Activated CD4-positive, alpha-beta T cell treated with anti-CD3 and anti-CD28 coated beads for 36 hours (primary cell): ENCODE results near the gene ETV3L. TPM values are rescaled to one million over a fixed set of nuclear protein-coding genes. Genes with fewer than 3 reads are reported as not detected.
"Not testable (repeated sequence)": the region's sequence is repeated elsewhere in the genome, so short reads cannot be mapped to it uniquely, and the experiment has no call there.

Experiments used
- ATAC-seq: fragments of 200-7000 bp; cut with Tn5 transposase; one replicate; pipeline ENCODE4 v1.10.0; 2021; ENCODE audit warnings: mild to moderate bottlenecking, moderate library complexity
- CTCF ChIA-PET: fragments of 350-600 bp; sonication (Branson Sonifier 250); formaldehyde crosslinking; loops from one replicate; lab custom pipeline; 2021; ENCODE audit warnings: antibody characterized with exemption; lab: Charles Lee
- POLR2A ChIA-PET: fragments of 350-600 bp; sonication (Branson Sonifier 250); formaldehyde crosslinking; loops from one replicate; lab custom pipeline; 2021; ENCODE audit warnings: antibody characterized with exemption, inconsistent platforms; lab: Charles Lee
- DNase-seq: peaks from one replicate; pipeline ENCODE4 v3.0.0-alpha.2; 2020
- H3K27ac Mint-ChIP-seq: one replicate; pipeline ENCODE4 v1.8.0; 2021; ENCODE audit warnings: mixed read lengths
- H3K27me3 Mint-ChIP-seq: one replicate; pipeline ENCODE4 v1.8.0; 2021; ENCODE audit warnings: mixed read lengths
- H3K36me3 Mint-ChIP-seq: one replicate; pipeline ENCODE4 v1.8.0; 2021; ENCODE audit warnings: low read depth, mixed read lengths
- H3K4me1 Mint-ChIP-seq: one replicate; pipeline ENCODE4 v1.8.0; 2021; ENCODE audit warnings: mixed read lengths
- H3K4me3 Mint-ChIP-seq: one replicate; pipeline ENCODE4 v1.8.0; 2021; ENCODE audit warnings: mild to moderate bottlenecking, moderate library complexity, mixed read lengths
- H3K9me3 Mint-ChIP-seq: one replicate; pipeline ENCODE4 v1.8.0; 2021; ENCODE audit warnings: low read depth, mixed read lengths
- intact Hi-C, 2 experiments: fragments of 100-400 bp; cut with DNase I in 1 of 2; cut with micrococcal nuclease in 1 of 2; formaldehyde crosslinking; loops; one replicate each; pipeline versions ENCODE4 v1.14.2 to v1.15.1; 2022 to 2024; cut with DNase I, micrococcal nuclease
- total RNA-seq, 2 experiments: library from RNA; stranded (reverse); gene quantifications; one replicate each; pipeline ENCODE4 v1.2.3, GENCODE V29; 2021

Gene ETV3L
- total RNA-seq, 2 experiments from 2014 or later, result not detected

GRCh38 chr1:157105988-157106812, 6.6 kb upstream of the ETV3L start:
- ChIA-PET POLR2A (no interaction called here), CTCF (interaction anchor here (1.3 kb wide), 1 partner anchor 50 kb away, joined by 5 read pairs; no protein-coding TSS in a partner anchor)
- ATAC-seq (peak; percentile 93), DNase-seq (peak; percentile 72)
- Mint-ChIP-seq H3K27me3 (peaks cover 31% of the 10 kb centered on the region), H3K27ac (peak overlapping the region; percentile 45), H3K4me3 (no peak overlapping the region), H3K36me3 (no peaks in the 10 kb centered on the region), H3K9me3 (no peaks in the 10 kb centered on the region), H3K4me1 (peaks cover 18% of the 10 kb centered on the region)
- intact Hi-C loops, result no loop called here

DNA sequence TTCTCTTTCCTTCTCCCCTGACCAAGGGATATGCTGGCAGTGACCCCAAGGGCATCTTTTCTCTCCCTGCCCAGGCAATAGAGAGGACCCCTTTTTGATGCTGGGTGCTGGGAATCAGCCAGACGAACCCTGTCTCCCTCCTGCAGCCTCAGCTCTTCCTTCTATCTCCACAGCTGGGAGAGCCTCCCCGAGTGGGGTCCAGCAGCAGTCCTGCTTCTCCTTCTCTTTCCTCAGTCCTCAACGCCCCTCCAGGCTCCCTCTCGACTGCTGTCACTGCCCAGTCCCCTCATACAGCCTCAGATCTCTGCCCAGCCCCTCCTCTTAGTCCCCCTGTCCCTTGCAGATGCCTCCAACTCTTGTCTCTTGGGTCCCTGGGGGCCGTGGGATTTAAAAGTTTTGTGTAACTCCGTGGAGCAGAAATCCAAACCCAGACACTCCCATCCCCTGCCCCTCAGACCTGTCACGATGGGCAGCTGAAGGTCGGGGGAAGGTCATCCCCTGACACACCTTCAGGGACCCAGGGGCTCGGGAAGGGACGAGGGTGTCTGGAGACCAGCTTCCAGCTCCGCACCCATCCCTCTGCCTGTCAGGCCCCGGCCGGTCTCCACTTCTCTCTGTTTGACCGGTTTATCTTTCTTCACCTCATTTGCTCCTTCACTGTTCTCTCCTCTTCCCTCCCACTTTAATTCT, 5.8 kb upstream of the ETV3L start:
- H3K4me1 Mint-ChIP-seq, result peaks cover 18% of the 10 kb centered on the region
- H3K4me3 Mint-ChIP-seq, result no peak overlapping the region
- H3K36me3 Mint-ChIP-seq, result no peaks in the 10 kb centered on the region
- no peak for ATAC-seq
- ChIA-PET CTCF (interaction anchor here (0.6 to 2.0 kb wide), 2 partner anchors 15 to 49 kb away, joined by 3 to 12 read pairs; no protein-coding TSS in a partner anchor), POLR2A (no interaction called here)
- DNase-seq, result no peak
- no peaks in the 10 kb centered on the region for H3K9me3 Mint-ChIP-seq
- intact Hi-C loops, result no loop called here
- H3K27me3 Mint-ChIP-seq, result peaks cover 31% of the 10 kb centered on the region
- peak overlapping the region; percentile 45 for H3K27ac Mint-ChIP-seq

GRCh38 chr1:157104598-157105293, 5.1 kb upstream of the ETV3L start:
- ChIA-PET CTCF (interaction anchor here (2.0 kb wide), 1 partner anchor 15 kb away, joined by 12 read pairs; no protein-coding TSS in a partner anchor), POLR2A (no interaction called here)
- intact Hi-C loops, result no loop called here
- peaks cover 31% of the 10 kb centered on the region for H3K27me3 Mint-ChIP-seq
- no peak for ATAC-seq
- H3K4me1 Mint-ChIP-seq, result peaks cover 18% of the 10 kb centered on the region
- no peak overlapping the region for H3K27ac Mint-ChIP-seq
- no peak for DNase-seq
- no peaks in the 10 kb centered on the region for H3K9me3 Mint-ChIP-seq
- H3K4me3 Mint-ChIP-seq, result no peak overlapping the region
- H3K36me3 Mint-ChIP-seq, result no peaks in the 10 kb centered on the region

DNA sequence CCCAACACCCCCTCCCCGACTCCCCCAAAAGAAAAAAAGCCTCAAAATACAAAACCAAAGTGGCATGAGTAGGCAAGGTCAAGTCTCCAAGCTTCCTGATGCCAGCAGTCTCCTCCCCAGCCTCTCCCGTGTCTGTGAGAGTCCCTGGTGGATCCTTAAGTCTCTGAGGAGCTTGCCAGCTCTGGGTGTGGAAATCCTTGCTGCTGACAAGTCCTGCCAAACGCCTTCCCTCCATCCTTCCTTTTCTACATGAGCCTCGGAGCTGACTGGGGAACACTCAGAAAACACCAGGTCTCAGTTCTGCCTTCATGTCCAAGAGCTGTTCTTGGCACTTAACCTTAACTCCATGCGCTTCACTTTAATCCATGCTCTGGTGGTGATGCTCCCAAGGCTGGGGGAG, 3.7 kb upstream of the ETV3L start:
- Mint-ChIP-seq H3K9me3 (no peaks in the 10 kb centered on the region), H3K36me3 (no peaks in the 10 kb centered on the region), H3K4me1 (peaks cover 27% of the 10 kb centered on the region), H3K27ac (no peak overlapping the region), H3K4me3 (no peak overlapping the region), H3K27me3 (peaks cover 21% of the 10 kb centered on the region)
- ChIA-PET CTCF (interaction anchor here (1.0 to 3.0 kb wide), 2 partner anchors 13 to 34 kb away, joined by 4 to 18 read pairs; no protein-coding TSS in a partner anchor), POLR2A (no interaction called here)
- intact Hi-C loops, result no loop called here
- ATAC-seq (no peak), DNase-seq (no peak)

DNA sequence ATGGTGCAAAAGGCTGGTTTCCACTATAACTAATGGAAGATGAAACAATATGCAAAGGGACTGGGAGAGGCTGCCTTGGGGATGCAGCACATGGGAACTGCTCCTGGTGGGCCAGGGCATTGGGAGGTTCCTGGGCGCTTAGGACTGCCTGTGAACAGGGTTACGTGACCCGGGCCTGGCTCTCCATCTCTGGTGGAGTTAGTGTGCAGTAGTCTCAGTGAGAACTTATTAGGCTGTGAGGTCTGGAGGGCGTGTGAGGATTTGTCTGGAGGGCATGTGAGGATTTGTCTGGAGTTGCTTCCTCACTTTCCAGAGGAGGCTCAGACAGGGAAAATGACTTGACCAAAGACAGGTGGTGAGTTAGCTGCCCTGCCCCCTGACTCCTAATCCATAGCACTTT, 1.5 kb upstream of the ETV3L start:
- no peaks in the 10 kb centered on the region for H3K36me3 Mint-ChIP-seq
- no peak overlapping the region for H3K27ac Mint-ChIP-seq
- no peak for ATAC-seq
- CTCF ChIA-PET, result interaction anchor here (0.6 to 3.0 kb wide), 2 partner anchors 11 to 17 kb away, joined by 3 to 18 read pairs; no protein-coding TSS in a partner anchor
- H3K4me3 Mint-ChIP-seq, result no peak overlapping the region
- H3K9me3 Mint-ChIP-seq, result no peaks in the 10 kb centered on the region
- DNase-seq, result no peak
- peaks cover 10% of the 10 kb centered on the region for H3K27me3 Mint-ChIP-seq
- intact Hi-C loops, result no loop called here
- POLR2A ChIA-PET, result no interaction called here
- H3K4me1 Mint-ChIP-seq, result peaks cover 19% of the 10 kb centered on the region

DNA sequence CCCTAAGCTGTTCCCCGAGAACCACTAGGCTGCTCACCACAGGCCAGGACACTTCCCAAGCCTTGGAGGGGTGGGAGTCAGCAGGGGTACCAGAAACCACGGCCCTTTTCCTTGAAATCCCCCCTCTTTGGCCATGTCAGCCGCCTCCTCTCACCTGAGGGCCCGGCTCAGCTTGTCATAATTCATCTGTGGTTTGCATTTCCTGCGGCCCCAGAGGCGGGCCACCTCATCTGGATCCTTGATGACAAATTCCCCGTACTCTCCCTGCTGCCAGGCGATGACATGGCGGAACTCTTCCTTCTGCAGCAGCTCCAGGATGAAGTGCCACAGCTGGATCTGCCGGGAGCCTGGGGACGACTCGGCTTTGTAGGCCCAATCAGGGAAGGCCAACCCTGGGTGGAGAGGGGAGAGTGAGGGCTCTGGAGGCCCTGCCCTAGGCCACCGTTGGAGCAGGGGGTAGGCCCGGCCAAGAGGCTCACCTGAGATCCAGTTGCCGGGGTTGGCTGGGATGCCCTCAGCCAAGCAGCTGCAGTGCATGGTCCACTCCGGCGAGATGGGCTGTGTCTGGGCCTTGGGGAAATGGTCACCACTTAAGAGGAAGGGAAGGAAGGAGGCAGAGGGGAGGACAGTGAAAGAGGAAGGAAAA, 498 bp downstream of the ETV3L start:
- peak; percentile 16 for DNase-seq
- H3K4me1 Mint-ChIP-seq, H3K9me3 Mint-ChIP-seq, H3K36me3 Mint-ChIP-seq, H3K27ac Mint-ChIP-seq, H3K4me3 Mint-ChIP-seq, H3K27me3 Mint-ChIP-seq, POLR2A ChIA-PET: not testable (repeated sequence)
- intact Hi-C loops, result loop anchor here in 1 of 2 experiments (10.0 kb wide), 1 partner anchor 396 kb away; no protein-coding TSS in a partner anchor
- CTCF ChIA-PET, result interaction anchor here (0.8 to 2.0 kb wide), 3 partner anchors 9 to 353 kb away, joined by 3 to 15 read pairs (median 5); no protein-coding TSS in a partner anchor
- ATAC-seq, result peak; percentile 61

DNA sequence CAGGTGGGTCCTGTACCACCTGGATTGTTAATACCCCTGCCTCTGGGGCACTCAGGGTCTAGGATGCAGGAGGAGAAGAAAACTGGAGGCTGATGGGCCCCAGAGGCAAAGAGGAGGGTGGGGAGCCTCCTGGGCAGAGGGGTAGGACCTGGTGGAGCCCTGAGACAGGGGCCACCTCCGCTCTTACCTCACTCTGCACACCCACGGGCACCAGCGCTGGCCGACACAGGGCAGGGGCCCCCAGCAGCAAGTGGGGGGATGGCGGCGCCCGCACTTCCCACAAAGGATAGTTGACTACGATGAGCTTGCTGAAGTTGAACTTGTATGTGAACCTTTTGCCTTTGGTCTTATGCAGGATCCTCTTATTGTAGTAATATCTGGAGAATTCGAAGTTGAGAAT, 1.1 kb downstream of the ETV3L start:
- Mint-ChIP-seq H3K9me3 (no peaks in the 10 kb centered on the region), H3K27me3 (peaks cover 2% of the 10 kb centered on the region), H3K27ac (no peak overlapping the region), H3K36me3 (no peaks in the 10 kb centered on the region), H3K4me1 (peaks cover 8% of the 10 kb centered on the region), H3K4me3 (no peak overlapping the region)
- ChIA-PET CTCF (interaction anchor here (0.8 to 2.0 kb wide), 2 partner anchors 8 to 354 kb away, joined by 3 to 15 read pairs; no protein-coding TSS in a partner anchor), POLR2A (no interaction called here)
- ATAC-seq (no peak), DNase-seq (no peak)
- intact Hi-C loops, result loop anchor here in 1 of 2 experiments (10.0 kb wide), 1 partner anchor 396 kb away; no protein-coding TSS in a partner anchor

- no peak overlapping the region for H3K27ac Mint-ChIP-seq
- CTCF ChIA-PET, result no interaction called here
- no peak overlapping the region for H3K4me3 Mint-ChIP-seq
- H3K27me3 Mint-ChIP-seq, result peaks cover 2% of the 10 kb centered on the region
- POLR2A ChIA-PET, result no interaction called here
- ATAC-seq, result no peak
- H3K36me3 Mint-ChIP-seq, result no peaks in the 10 kb centered on the region
- no peak for DNase-seq
- intact Hi-C loops, result loop anchor here in 1 of 2 experiments (10.0 kb wide), 1 partner anchor 397 kb away; no protein-coding TSS in a partner anchor
- peaks cover 8% of the 10 kb centered on the region for H3K4me1 Mint-ChIP-seq
- H3K9me3 Mint-ChIP-seq, result no peaks in the 10 kb centered on the region
Measured at GRCh38 chr1:157097692-157098091, 1.9 kb downstream of the ETV3L start.

- CTCF ChIA-PET, result interaction anchor here (1.1 kb wide), 1 partner anchor 63 kb away, joined by 5 read pairs; no protein-coding TSS in a partner anchor
- Mint-ChIP-seq H3K36me3 (no peaks in the 10 kb centered on the region), H3K27me3 (no peaks in the 10 kb centered on the region), H3K4me1 (peaks cover 8% of the 10 kb centered on the region), H3K27ac (no peak overlapping the region), H3K4me3 (no peak overlapping the region), H3K9me3 (no peaks in the 10 kb centered on the region)
- POLR2A ChIA-PET, result no interaction called here
- ATAC-seq (no peak), DNase-seq (no peak)
- intact Hi-C loops, result loop anchor here in 1 of 2 experiments (10.0 kb wide), 1 partner anchor 398 kb away; no protein-coding TSS in a partner anchor
Measured at GRCh38 chr1:157096881-157097280, 2.7 kb downstream of the ETV3L start.

DNA sequence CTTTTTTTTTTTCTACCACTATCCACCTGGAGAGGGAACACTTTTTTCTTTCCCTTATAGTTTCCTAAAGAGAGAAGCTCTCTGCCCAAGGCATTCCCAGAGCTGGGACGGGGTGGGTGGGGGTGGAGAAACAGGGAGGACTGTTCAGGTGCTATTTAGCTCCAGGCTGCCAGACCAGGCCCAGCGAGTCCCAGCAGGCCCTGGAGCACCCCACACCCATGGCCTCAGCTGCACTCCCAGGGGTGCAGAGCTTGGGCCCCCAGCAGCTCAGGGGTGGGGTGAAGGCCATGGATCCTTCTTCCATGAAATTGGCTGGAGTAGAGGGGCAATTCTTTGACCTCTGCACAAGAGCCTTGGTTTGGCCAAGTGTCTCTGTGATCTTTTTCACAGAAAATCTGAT, 4.1 kb downstream of the ETV3L start:
- POLR2A ChIA-PET, result no interaction called here

More for the DNA sequence above, 4.1 kb downstream of the ETV3L start:
- DNase-seq (no peak), ATAC-seq (no peak)
- H3K27me3 Mint-ChIP-seq, result no peaks in the 10 kb centered on the region
- H3K4me1 Mint-ChIP-seq, result peaks cover 8% of the 10 kb centered on the region
- H3K36me3 Mint-ChIP-seq, result no peaks in the 10 kb centered on the region
- H3K9me3 Mint-ChIP-seq, result no peaks in the 10 kb centered on the region
- intact Hi-C loops, result loop anchor here in 1 of 2 experiments (10.0 kb wide), 1 partner anchor 399 kb away; no protein-coding TSS in a partner anchor
- no peak overlapping the region for H3K27ac Mint-ChIP-seq
- H3K4me3 Mint-ChIP-seq, result no peak overlapping the region
- CTCF ChIA-PET, result interaction anchor here (0.8 to 1.5 kb wide), 2 partner anchors 59 to 67 kb away, joined by 3 to 4 read pairs; no protein-coding TSS in a partner anchor
